ENCODE results near the gene HTR1D. TPM values are rescaled to one million over a fixed set of nuclear protein-coding genes. Genes with fewer than 3 reads are reported as not detected.

The HTR1D gene
- total RNA-seq, 2 experiments from 2014 or later: not detected

GRCh38 chr1:23249787-23250454 is 32.6 kb upstream of the HTR1D start:
- intact Hi-C loops (cut with micrococcal nuclease): no loop called here
- Mint-ChIP-seq H3K27me3 (no peaks in the 10 kb centered on the region), H3K36me3 (ENCODE audit: low read depth) (no peaks in the 10 kb centered on the region), H3K4me1 (ENCODE audit: low read depth) (no peaks in the 10 kb centered on the region), H3K4me3 (no peak overlapping the region), H3K27ac (no peak overlapping the region), H3K9me3 (no peaks in the 10 kb centered on the region)
- ChIA-PET CTCF (interaction anchor here (1.2 to 2.0 kb wide), 2 partner anchors 33 to 65 kb away, joined by 4 to 10 read pairs; partner anchors contain the start of gene HTR1D), POLR2A (interaction anchor here (0.6 to 0.7 kb wide), 2 partner anchors 12 to 163 kb away, joined by 3 read pairs; no protein-coding TSS in a partner anchor)
- TF ChIP-seq CTCF (IDR thresholded peaks at IDR 0.05): no peak
- ATAC-seq (no peak), DNase-seq (no peak)

DNA sequence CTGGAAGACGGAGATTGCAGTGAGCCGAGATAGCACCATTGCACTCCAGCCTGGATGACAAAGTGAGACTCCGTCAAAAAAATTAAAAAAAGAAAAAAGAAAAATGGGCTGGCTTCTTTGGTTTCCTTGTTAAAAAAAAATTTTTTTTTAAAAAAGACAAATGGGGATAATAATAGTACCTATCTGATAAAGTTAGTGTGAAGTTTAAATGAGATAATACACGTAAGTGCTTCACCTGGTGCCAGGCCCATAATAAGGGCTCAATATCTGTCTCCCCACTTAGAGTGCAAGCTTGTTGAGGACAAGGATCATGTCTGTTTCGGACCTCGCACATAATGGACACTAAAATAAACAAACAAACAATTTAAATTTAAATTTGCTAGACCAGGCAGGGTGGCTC is 30.0 kb upstream of the HTR1D start:
- intact Hi-C loops (cut with micrococcal nuclease): no loop called here
- no peaks in the 10 kb centered on the region for H3K36me3 Mint-ChIP-seq (ENCODE audit: low read depth)
- CTCF ChIA-PET: no interaction called here
- TF ChIP-seq CTCF (IDR thresholded peaks at IDR 0.05): no peak
- no peak overlapping the region for H3K4me3 Mint-ChIP-seq
- H3K4me1 Mint-ChIP-seq (ENCODE audit: low read depth): no peaks in the 10 kb centered on the region
- DNase-seq (no peak), ATAC-seq (no peak)
- H3K27ac Mint-ChIP-seq: no peak overlapping the region
- H3K9me3 Mint-ChIP-seq: no peaks in the 10 kb centered on the region
- POLR2A ChIA-PET: no interaction called here
- no peaks in the 10 kb centered on the region for H3K27me3 Mint-ChIP-seq

- H3K4me3 Mint-ChIP-seq: no peak overlapping the region
- H3K27me3 Mint-ChIP-seq: no peaks in the 10 kb centered on the region
- H3K9me3 Mint-ChIP-seq: no peaks in the 10 kb centered on the region
- no peak for TF ChIP-seq CTCF (IDR thresholded peaks at IDR 0.05)
- intact Hi-C loops (cut with micrococcal nuclease): no loop called here
- H3K27ac Mint-ChIP-seq: no peak overlapping the region
- ATAC-seq (no peak), DNase-seq (no peak)
- ChIA-PET POLR2A (no interaction called here), CTCF (no interaction called here)
- no peaks in the 10 kb centered on the region for H3K4me1 Mint-ChIP-seq (ENCODE audit: low read depth)
- H3K36me3 Mint-ChIP-seq (ENCODE audit: low read depth): no peaks in the 10 kb centered on the region
Measured at GRCh38 chr1:23246274-23246673, 29.0 kb upstream of the HTR1D start.

GRCh38 chr1:23244256-23244761 is 27.0 kb upstream of the HTR1D start:
- ATAC-seq: no peak
- Mint-ChIP-seq H3K4me1 (ENCODE audit: low read depth) (no peaks in the 10 kb centered on the region), H3K4me3 (no peak overlapping the region), H3K36me3 (ENCODE audit: low read depth) (no peaks in the 10 kb centered on the region), H3K9me3 (no peaks in the 10 kb centered on the region), H3K27me3 (no peaks in the 10 kb centered on the region), H3K27ac (no peak overlapping the region)
- intact Hi-C loops (cut with micrococcal nuclease): no loop called here
- no peak for DNase-seq
- no peak for TF ChIP-seq CTCF (IDR thresholded peaks at IDR 0.05)
- ChIA-PET POLR2A (no interaction called here), CTCF (interaction anchor here (1.9 kb wide), 1 partner anchor 27 kb away, joined by 5 read pairs; the partner anchor contains the start of gene HTR1D)

DNA sequence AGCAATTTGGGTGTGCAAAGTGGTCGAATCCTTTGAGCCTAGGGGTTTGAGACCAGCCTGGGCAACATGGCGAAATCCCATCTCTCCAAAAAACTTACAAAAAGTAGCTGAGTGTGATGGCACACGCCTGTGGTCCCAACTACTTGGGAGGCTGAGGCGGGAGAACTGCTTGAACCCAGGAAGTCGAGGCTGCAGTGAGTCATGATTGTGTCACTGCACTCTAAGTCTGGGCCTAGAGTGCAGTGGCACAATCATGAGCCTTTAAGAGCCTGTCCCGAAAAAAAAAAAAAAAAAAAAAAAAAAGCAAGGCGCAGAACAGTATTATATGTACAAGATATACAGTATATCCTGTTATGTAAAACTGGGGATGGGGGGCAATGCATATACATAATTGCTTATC is 25.1 kb upstream of the HTR1D start:
- TF ChIP-seq CTCF (IDR thresholded peaks at IDR 0.05): no peak
- H3K4me3 Mint-ChIP-seq: no peak overlapping the region
- no peaks in the 10 kb centered on the region for H3K4me1 Mint-ChIP-seq (ENCODE audit: low read depth)
- no peak for ATAC-seq
- no peaks in the 10 kb centered on the region for H3K36me3 Mint-ChIP-seq (ENCODE audit: low read depth)
- no peaks in the 10 kb centered on the region for H3K9me3 Mint-ChIP-seq
- no peak overlapping the region for H3K27ac Mint-ChIP-seq
- ChIA-PET POLR2A (no interaction called here), CTCF (interaction anchor here (1.4 to 1.9 kb wide), 2 partner anchors 25 to 26 kb away, joined by 4 to 5 read pairs; partner anchors contain the start of gene HTR1D)
- peaks cover 4% of the 10 kb centered on the region for H3K27me3 Mint-ChIP-seq
- intact Hi-C loops (cut with micrococcal nuclease): no loop called here
- no peak for DNase-seq

Data from activated CD8-positive, alpha-beta T cell treated with anti-CD3 and anti-CD28 coated beads for 36 hours (primary cell).